NCI-H1694 (cell line): ENCODE results near the gene ANKDD1B.

Experiments
- DNase-seq: peaks from one replicate; lab custom pipeline; 2025; lab: John Stamatoyannopoulos, UW

The ANKDD1B gene

DNA sequence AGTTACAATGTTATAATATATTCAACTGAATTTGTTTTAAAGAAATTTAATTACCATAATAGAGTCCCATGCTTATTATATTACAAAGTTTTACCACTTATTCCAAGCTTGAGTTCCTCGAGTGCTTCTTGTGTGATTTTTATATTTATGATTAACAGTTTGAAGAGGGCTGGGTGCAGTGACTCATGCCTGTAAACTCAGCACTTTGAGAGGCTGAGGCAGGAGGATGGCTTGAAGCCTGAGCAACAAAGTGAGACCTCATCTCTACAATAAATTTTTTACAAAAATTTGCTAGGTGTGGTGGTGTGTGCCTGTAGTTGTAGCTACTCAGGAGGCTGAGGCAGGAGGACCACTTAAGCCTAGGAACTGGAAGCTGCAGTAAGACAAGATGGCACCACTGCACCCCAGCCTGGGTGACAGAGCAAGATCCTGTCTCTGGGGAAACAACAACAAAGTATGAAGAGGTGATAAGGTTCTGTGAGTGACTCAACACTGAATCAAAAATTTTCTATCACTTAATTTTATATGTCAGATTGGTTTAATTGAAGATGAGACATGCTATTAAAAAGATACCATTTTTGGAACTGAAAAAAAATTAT is 96.8 kb downstream of the ANKDD1B start:
- DNase-seq: no peak

GRCh38 chr5:75710637-75711036 is 99.4 kb downstream of the ANKDD1B start:
- no peak for DNase-seq

DNA sequence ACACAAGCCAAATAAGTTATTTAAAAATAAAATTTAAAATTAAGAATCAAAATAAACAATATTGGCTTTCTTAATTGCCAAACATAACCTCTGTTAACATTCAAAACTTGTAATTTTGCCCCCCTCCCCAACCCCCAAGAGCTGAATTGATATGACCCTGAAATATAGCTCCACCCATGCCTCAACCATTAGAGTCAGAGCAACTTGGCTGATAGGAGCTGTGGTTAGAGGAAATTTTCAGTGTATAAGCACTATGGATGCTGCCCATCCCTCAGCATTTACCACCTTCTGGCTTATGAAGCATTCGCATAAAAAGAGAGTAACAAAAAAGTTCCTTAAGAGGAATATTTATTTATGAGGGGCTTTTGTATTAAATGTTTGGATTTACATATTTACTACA is 99.9 kb downstream of the ANKDD1B start:
- DNase-seq: no peak

GRCh38 chr5:75712091-75712490 is 100.8 kb downstream of the ANKDD1B start:
- DNase-seq: no peak

DNA sequence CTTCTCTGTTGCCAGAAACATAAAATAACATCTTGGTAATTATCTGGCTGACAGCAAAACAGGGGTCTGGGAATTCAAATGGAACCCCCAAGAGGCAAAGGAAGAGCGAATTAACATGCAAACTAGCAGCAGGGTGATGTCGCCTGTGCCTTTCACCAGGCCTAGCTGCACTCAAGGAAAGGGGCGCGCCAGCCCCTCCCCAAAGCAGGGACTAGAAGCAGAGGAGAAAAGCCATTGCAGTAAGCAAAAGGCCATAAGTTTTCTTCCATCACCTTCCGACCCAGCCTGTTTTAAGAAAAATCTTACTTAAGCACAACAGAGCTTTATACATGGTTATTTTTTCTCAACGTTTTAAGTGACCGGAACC is 105.4 kb downstream of the ANKDD1B start:
- no peak for DNase-seq

- DNase-seq: peak; percentile 94
These were observed 106.0 kb downstream of the ANKDD1B start, which contains the start of gene POC5 for GRCh38 chr5:75717082-75717922. Gene POC5 (minus strand): TSS chr5:75717437. CDS start chr5:75712937, 4,500 bp downstream.

DNA sequence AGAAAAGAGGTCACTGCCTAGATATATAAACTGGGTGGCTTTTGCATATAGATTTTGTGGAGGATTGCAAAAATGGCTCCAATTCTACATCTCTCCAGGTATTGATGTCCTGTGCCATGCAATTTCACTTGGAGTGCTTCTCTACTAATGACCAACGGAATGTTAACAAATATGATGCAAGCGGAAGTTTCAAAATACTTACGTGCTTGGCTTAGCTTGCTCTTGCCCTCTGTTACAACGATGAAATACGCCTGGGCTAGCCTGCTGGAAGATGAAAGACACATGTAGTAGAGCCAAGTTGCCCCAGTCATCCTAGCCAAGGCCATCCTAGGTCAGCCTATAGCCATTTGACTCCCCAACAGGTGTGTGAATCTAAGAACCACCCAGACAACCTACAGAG is 109.6 kb downstream of the ANKDD1B start:
- no peak for DNase-seq
